HUDEP-2 (cell line): ENCODE measurements around the gene AMH.

Source experiments
- DNase-seq, 76 experiments: peaks; one replicate each; lab custom pipeline; 2025; ENCODE audit not compliant: unreplicated experiment in 76 of 76; lab: John Stamatoyannopoulos, UW

The AMH gene

GRCh38 chr19:2233601-2234280 lies 15.4 kb upstream of the AMH start:
- no peak for DNase-seq

- no peak for DNase-seq
These were observed 14.1 kb upstream of the AMH start for GRCh38 chr19:2234996-2235380.

- DNase-seq = peak in 9 of 76 experiments; percentile 20 to 50 (median 29)
These were observed 13.6 kb upstream of the AMH start for GRCh38 chr19:2235381-2236063.

GRCh38 chr19:2236064-2236313 lies 13.1 kb upstream of the AMH start:
- no peak for DNase-seq

DNA sequence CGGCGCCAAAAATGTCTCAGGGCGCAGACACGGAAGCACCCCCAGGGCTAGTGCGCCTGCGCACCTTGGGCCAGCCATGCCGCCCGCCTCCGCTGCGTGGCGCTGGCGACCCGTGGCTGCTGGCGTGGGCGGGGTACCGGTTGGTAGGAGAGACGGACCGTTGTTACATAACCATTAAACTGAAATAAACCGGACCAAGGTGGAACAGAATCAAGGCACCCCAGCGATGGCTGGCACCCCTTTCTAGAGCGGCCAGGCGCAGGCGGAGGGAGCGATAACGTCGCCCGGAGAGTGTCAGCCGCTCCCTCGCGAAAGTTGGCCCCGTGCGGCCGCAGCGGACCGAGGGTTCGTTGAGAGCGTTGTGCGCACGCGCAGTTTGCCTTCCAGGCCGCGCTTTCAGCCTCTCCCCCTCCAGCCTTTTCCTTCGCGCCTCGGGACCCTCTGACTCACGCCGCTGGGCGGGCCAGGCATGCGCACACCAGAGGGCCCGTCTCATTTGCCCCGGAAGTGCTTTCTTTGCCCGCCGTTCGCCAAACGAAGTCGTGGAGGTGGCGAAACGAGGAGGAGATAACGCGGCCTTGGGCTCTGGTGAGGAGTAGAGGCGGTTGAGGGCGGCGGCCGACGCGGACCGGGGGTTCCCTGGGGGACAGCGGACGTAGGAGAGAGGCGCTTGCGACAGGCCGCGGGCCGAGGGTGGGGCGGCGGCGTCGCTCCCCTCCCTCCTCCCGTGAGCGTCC lies 12.6 kb upstream of the AMH start, which contains the start of the genes PLEKHJ1 and SF3A2:
TSS of gene PLEKHJ1 (minus strand) at position 16 of the 737 bp plus-strand sequence. CDS start 81 bp downstream, outside the sequence.
TSS of gene SF3A2 (plus strand) at position 511 of the 737 bp plus-strand sequence. CDS start 6,595 bp downstream, outside the sequence.
- DNase-seq = peak; percentile 80 to 100 (median 99)

- DNase-seq = peak in 2 of 76 experiments; percentile 38 to 85
These were observed 11.9 kb upstream of the AMH start for GRCh38 chr19:2237051-2237868.

- DNase-seq = no peak
These were observed 11.3 kb upstream of the AMH start for GRCh38 chr19:2237869-2238153.

GRCh38 chr19:2239173-2239572 lies 9.9 kb upstream of the AMH start:
- DNase-seq = no peak

DNA sequence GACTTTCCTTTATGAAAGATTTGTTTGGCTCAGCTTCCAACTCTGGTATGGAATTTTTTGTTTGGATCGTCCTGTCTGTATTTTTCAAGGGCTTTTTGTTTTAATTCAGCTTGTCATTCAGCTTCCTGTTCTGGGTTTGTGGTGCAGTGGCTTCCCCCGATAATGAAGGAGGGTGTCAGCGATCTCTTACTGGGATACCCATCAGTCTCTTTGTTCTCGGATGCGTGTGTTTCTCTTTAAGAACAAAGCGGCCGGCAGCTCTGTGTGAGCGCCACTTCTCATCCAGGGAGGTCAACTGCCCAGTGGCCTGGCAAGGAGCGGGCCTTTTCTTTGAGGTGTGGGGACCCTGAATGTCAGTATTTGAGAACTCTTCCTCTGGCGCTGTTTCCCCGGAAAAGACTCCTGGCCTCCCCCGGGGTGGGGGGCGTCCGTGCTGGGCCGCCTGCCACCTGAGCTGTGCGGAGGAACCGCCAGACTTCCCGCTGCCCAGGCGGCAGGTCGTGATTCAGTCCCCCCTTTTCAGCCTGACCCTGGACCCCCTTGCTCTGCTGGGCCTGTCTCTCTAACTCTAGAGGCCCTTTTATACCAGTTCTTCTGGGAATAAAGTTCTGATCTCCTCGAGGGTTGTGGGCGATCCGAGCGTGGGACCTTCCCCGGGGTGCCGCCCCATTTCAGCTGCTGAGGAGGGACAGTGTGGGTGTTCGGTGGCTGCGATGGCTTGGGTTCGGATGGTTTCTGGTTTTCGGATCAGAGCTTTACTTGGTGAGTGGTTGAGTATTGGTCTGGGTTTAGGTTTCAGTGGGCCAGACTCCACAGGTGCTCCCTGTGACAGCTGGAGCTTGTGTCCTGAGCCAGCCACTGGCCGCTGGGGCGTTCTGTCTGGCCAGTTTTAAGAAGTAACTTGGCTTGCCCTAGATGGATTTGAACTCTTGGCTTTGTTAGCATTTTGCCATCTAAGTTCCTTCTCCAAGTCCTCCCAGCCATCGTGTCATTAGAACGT lies 9.1 kb upstream of the AMH start:
- DNase-seq = peak in 23 of 76 experiments; percentile 17 to 65 (median 32)

DNA sequence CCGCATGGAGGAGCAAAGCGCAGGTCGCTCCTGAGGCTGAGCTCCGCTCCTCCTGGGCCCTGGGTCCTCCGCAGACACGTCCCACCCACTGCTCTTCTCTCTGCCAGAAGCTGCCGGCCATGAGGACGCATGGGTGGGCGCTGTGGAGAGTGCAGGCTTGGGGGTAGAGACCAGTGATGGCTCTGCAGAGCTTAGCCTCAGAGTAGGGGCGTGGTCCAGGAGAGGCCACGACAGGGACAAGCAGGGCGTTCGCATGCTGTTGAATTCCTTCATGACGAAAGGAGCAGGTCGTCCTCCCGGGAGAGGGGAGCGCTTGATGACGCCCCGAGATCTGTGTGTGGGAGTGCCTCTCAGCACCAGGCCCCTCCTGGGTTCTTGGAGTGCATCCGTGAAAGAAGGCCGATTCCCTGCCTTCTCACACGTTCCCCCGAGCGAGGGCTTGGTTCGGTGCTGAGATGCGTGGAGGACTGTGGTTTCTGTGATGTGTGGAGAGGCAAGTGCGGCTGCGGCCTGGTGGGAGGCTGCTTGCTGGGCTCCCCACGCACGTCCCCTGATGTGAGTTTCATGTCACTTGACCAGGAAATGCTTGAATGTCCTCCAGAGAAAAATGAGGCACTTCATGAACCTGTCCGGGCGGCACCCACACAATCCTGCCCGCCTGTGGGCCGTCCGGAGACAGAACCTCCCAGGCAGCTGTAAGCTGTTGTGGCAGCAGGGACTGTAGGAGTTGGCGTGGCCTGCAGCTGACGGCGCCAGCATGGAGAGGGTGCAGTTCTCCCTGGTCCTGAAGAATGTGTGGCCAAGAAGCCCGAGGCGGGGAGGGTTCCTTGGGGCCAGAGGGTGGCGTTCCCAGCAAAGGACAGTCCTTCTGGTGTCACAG lies 8.0 kb upstream of the AMH start:
- DNase-seq = no peak

- no peak for DNase-seq
These were observed 7.0 kb upstream of the AMH start for GRCh38 chr19:2242092-2242537.

- no peak for DNase-seq
These were observed 6.3 kb upstream of the AMH start for GRCh38 chr19:2242816-2243215.

GRCh38 chr19:2243274-2244124 lies 5.6 kb upstream of the AMH start:
- DNase-seq = no peak

DNA sequence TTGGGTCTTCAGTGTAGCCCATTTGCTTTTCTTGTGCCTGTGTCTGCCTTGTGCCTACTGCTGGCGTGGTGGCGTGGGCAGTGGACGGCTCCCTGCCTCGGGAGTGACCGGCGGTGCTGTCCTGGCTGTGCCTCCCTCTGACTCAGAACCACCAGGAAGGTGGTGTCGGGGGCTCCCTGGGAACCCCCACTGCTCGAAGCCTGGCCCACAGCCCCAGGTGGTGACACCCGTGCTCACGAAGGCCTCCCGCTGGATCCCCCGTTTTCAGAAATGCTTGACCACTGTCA lies 5.1 kb upstream of the AMH start:
- DNase-seq = no peak

DNA sequence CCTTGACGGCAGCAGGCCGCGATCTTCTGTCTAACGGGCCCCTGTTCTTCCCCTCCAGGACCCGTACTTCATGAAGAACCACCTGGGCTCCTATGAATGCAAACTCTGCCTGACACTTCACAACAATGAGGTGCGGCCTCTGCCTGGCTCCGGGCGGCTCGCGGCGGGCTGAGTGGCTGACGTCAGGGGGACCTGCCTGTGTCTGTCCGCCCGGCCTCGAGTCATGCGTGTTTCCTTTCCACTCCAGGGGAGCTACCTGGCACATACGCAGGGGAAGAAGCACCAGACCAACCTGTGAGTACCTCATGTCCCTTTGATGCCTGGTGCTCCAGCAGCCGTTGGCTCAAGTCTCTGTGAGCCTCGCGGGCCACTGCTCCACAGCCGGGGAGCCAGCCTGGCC lies 4.6 kb upstream of the AMH start:
- DNase-seq = no peak

- DNase-seq = no peak
These were observed 3.9 kb upstream of the AMH start for GRCh38 chr19:2245273-2245672.

GRCh38 chr19:2246014-2246620 lies 3.0 kb upstream of the AMH start:
- DNase-seq = no peak
